HL-60/S4 (cell line): ENCODE measurements around the gene CHPF.

ENCODE experiments used
- in situ Hi-C: fragments of 300-500 bp; cut with MboI; formaldehyde crosslinking; loops from 2 replicates; pipeline ENCODE4 v1.14.3; 2022; ENCODE audit warnings: low sequenced_read_pairs

CHPF gene, protein sequence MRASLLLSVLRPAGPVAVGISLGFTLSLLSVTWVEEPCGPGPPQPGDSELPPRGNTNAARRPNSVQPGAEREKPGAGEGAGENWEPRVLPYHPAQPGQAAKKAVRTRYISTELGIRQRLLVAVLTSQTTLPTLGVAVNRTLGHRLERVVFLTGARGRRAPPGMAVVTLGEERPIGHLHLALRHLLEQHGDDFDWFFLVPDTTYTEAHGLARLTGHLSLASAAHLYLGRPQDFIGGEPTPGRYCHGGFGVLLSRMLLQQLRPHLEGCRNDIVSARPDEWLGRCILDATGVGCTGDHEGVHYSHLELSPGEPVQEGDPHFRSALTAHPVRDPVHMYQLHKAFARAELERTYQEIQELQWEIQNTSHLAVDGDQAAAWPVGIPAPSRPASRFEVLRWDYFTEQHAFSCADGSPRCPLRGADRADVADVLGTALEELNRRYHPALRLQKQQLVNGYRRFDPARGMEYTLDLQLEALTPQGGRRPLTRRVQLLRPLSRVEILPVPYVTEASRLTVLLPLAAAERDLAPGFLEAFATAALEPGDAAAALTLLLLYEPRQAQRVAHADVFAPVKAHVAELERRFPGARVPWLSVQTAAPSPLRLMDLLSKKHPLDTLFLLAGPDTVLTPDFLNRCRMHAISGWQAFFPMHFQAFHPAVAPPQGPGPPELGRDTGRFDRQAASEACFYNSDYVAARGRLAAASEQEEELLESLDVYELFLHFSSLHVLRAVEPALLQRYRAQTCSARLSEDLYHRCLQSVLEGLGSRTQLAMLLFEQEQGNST

GRCh38 chr2:219543596-219544358 lies at the start of gene CHPF, which contains the start of gene TMEM198:
Gene CHPF (minus strand): TSS chr2:219543809. CDS start chr2:219543538, 271 bp downstream.
Gene TMEM198 (plus strand): TSS chr2:219544028. CDS start chr2:219544728, 700 bp downstream.
- in situ Hi-C loops, result no loop called here

DNA sequence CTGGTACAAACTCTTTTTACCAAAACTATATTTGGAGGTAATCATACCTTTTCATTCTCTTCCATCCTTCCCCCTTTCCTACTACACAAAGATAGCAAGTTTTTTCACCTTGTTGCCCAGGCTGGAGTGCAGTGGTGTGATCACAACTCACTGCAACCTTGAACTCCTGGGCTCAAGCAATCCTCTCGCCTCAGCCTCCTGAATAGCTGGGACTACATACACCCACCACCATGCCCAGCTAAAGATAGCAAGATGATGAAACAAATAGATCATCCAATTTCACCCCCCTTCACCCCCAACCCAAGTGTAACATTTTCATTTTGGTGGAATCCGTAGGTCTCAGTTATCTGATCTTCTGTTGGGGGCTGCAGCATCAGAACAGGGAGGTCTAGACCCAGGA lies 49.5 kb upstream of the CHPF start:
- in situ Hi-C loops, result no loop called here

DNA sequence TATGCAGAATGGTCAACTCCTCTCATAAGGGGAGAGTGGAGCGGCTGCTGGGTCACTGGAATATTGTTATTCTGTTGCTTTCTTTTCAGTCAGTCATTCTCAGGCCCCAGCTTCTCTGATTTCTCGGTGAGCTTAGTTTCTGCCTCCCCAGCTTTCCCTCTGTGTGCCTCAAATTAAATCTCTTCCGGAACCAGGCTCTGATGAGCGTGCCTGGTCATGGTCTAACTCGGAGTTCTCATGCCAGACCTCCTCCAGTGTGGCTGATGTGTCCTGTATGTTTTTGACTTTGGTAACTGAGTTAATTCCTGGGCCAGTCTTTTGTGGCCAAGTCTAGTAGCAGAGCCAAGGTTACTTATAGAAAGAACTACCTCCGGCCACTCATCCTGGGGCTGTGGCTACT lies 49.1 kb upstream of the CHPF start:
- in situ Hi-C loops, result no loop called here

DNA sequence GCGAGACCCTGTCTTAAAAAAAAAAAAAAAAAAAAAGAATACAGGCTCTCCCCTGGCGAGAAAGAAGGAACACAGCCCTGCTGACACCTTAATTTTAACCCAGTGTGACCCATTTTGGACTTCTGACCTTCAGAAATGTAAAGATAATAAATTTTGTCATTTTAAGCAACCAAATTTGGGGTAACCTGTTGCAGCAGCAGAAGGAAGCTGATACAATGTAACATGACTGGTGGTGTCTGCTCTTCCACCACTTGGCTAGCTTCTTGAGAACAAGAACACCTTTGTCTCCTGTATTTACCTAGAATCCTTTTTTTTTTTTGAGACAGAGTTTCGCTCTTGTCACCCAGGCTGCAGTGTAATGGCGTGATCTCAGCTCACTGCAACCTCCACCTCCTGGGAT lies 47.5 kb upstream of the CHPF start:
- in situ Hi-C loops, result no loop called here

- in situ Hi-C loops, result no loop called here
Observed at GRCh38 chr2:219581346-219581745, 37.7 kb upstream of the CHPF start.

- in situ Hi-C loops, result no loop called here
Observed at GRCh38 chr2:219578811-219579613, 35.4 kb upstream of the CHPF start.

- in situ Hi-C loops, result no loop called here
Observed at GRCh38 chr2:219576505-219577388, 33.1 kb upstream of the CHPF start.

DNA sequence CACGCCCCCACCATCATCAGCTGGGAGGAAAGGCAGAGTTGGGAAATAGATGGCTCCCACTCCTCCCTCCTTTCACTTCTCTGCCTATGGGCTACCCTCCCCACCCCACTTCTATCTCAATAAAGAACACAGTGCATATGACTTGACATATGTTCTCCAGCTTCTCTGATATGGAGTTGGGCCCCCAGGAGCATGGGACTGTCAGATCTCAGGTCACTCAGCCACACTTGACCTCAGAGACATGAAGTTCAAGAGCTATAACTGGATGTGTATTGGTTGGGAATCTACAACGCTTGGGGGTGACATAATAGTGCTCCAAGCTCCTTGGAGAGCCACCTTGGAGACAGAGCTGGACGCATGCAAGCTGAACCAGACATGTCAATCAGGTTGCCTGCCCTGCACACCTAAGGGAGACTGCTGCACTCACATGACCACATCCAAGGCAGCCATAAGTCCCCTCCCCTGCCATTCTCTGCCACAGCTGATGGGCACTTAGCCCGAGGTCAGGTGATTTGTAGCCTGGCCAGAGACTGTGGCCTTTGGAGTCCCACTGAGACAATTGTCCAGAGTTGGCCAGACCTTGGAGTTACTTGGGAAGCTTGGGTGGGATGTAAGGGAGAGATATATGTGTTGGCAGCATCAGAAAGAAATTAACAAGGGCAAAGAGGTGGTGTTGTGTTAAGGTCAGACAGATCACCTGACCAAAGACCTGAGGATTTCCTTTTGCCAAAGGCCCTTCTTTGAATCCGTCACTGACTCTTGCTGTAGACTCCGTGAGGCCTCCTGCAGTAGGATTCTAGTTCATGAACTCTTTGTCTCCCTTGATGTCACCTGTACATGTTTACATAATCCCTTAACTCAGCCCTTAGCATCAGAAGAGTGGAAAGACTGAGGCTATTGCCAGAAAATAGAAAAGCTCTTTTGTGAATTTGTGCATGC lies 32.2 kb upstream of the CHPF start:
- in situ Hi-C loops, result no loop called here

GRCh38 chr2:219574484-219575311 lies 31.1 kb upstream of the CHPF start:
- in situ Hi-C loops, result no loop called here

DNA sequence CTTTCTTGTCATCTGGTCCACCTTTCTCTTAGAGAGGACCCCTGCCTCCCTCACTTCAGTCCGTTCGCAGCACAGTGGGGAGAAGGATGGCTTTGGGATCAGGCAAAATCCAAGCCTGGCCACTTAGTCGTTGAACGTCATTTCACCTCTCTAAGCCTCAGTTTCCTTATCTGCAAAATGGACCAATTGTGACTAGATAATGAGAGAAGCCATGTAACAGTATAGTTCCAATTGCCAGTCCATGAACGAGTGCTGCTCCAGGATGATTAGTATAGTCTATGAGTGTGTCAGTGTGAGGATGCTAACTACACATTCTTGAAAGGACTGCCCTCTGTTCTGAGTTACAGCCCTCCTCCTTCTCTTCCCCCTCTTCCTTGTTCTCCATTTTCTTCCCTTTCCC lies 29.6 kb upstream of the CHPF start:
- in situ Hi-C loops, result no loop called here

DNA sequence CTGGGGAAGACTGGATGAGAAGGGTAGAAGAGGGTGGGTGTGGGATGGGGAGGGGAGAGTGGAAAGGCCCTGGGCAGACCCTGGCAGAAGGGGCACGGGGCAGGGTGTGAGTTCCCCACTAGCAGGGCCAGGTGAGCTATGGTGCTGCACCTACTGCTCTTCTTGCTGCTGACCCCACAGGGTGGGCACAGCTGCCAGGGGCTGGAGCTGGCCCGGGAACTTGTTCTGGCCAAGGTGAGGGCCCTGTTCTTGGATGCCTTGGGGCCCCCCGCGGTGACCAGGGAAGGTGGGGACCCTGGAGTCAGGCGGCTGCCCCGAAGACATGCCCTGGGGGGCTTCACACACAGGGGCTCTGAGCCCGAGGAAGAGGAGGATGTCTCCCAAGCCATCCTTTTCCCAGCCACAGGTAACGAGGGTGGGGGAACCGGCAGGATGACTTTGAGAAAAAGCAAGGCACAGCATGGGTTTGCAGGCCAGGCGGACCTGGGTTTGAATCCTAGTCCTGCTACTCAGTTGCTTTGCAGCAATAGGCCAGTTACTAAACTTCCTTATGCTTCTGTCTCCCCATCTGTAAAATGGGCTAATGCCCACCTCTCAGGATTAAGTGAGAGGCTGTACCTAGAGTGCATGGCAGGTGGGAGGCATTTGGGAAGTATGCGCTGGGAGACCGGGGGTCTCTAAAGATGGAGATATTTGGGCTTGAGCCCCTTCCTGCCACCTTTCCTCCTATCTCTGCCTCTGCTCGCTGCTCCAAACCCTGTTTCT lies 28.8 kb upstream of the CHPF start, which contains the start of gene INHA:
Gene INHA, plus strand, starts transcription at position 74 of the 765 bp plus-strand sequence. Its CDS starts 65 bp downstream, at position 139.
- in situ Hi-C loops, result no loop called here

DNA sequence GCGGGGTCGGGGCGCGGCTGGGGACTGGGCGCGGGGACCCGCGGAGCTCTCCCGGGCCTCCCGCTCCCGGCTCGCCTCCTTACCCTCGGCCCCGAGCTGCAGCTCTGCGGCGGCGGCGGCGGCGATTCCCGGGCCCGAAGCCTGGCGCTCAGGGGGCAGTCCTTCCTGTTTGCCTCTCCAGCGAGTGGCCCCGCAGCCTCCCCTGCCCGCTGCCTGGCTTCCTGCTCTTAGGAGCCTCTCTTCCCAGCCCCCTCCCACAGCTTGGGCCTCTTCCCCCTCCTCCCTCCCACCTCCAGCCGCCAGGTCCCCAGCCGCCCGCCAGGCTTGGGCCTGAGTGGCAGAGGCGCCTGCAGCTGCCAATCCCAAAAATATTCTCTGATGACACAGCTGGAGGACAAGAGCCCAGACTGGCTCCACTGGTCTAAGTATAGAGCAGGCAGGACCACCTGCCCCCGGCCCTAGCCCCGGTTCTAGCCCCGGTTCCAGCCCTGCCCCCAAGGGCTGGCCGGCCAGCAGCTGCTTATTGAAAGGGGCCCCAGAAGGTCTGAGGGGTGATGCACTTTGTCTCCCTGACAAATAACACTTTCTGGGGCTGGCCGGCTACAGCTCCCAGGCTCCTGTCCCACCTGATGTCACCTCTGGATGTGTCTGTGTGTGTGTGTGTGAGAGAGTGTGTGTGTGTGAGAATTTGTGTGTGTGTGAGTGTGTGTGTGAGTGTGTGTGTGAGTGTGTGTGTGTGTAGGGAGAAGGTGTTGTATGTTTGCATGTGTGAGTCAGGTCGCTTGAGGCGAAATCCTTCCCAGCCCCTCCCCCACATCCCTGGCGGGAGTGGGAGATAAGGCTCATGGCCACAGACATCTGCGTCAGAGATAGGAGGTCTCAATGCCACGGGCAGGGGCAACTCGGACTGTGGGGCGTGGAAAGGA lies 28.0 kb upstream of the CHPF start, which contains the start of gene OBSL1:
Gene OBSL1, minus strand, starts transcription at position 229 of the 926 bp plus-strand sequence. CDS start 307 bp downstream, outside the sequence.
- in situ Hi-C loops, result no loop called here

DNA sequence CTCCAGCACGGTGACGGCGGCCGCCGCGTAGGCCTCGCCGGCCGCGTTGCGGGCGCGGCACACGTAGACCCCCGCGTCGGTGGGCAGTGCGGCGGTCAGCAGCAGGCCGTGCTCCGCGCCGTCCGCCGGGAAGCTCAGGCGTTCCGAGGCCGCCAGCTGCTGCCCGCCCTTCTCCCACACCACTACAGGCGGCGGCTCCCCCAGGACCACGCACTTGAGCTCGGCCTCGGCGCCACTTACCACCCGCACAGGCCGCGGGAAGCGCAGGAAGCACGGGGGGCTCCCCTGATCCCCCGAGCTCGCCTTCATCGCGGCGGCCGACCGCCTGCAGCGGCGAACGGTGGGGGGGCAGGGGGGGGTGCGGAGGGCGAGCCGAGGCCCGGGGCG lies 27.3 kb upstream of the CHPF start:
- in situ Hi-C loops, result no loop called here

DNA sequence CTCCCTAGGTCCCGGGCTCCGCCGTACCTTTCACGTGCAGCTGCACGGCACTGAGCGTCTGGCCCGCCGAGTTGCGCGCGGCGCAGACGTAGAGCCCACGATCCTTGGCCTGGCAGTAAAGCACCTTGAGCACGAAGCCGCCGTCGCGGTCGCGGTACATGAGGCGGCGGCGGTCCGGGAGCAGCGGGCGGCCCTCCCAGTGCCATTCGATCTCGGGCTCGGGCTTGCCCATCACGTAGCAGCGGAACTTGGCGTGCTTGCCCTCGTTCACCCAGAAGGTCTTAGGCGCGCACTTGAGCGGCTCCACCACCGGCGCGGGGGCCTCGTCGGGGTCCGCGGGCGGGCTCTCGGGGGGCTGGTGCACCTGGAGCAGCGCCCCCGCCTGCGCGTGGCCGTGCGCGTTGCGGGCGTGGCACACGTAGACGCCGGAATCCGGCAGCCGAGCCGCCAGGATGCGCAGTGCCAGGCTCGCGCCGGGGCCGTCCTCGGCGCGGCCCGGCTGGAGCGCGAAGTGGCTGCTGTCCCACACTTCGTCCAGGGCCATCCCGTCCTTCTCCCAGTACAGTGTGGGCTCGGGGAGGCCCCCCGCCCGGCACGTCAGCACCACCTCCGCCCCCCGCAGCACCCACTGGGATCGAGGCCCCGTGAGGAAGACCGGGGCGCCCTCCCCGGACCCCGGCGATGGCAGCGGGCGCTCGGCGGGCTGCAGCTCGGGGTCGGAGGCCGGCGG lies 26.8 kb upstream of the CHPF start:
- in situ Hi-C loops, result no loop called here

DNA sequence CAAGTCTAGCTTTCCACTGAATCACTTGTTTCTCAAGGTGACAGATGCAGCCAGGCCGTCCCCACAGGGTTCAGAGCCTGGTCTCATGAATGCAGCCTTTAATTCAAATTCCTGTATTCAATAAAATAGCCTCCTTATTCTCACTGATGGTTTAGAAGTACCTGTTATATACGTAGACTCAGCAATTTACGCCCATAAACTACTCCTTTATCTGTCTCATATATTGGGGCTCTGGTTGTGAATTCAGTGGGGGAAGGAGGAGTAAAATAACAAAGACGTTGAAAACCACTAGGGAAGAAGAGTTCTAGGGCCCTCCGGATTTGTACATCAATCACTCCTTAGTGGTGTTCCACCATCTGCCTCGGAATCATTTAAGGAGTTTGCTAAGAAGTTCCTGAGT lies 26.0 kb upstream of the CHPF start:
- in situ Hi-C loops, result no loop called here
